GM19395 (cell line): ENCODE data around the gene TLE1.
A peak's percentile ranks its signal among the peaks of the same experiment; 100 is the strongest.

Source experiments
- ATAC-seq: cut with Tn5 transposase; IDR thresholded peaks from one replicate; pipeline ENCODE4 v1.9.1; 2021; ENCODE audit warnings: mild to moderate bottlenecking, moderate library complexity; ENCODE audit not compliant: unreplicated experiment

The TLE1 gene

GRCh38 chr9:81579381-81579780 is 110.0 kb downstream of the TLE1 start:
- no peak for ATAC-seq

GRCh38 chr9:81578606-81579005 is 110.7 kb downstream of the TLE1 start:
- ATAC-seq, result no peak

GRCh38 chr9:81575956-81576355 is 113.4 kb downstream of the TLE1 start:
- ATAC-seq, result no peak

GRCh38 chr9:81574405-81574804 is 114.9 kb downstream of the TLE1 start:
- ATAC-seq, result no peak

- ATAC-seq, result no peak
Observed at GRCh38 chr9:81573415-81574321, 115.7 kb downstream of the TLE1 start.

GRCh38 chr9:81570083-81570482 is 119.3 kb downstream of the TLE1 start:
- no peak for ATAC-seq

- no peak for ATAC-seq
Observed at GRCh38 chr9:81566074-81566698, 123.2 kb downstream of the TLE1 start.

GRCh38 chr9:81565609-81566008 is 123.7 kb downstream of the TLE1 start:
- ATAC-seq, result no peak

GRCh38 chr9:81565144-81565543 is 124.2 kb downstream of the TLE1 start:
- ATAC-seq, result no peak

- ATAC-seq, result no peak
Observed at GRCh38 chr9:81564632-81565031, 124.7 kb downstream of the TLE1 start.

GRCh38 chr9:81563739-81564138 is 125.6 kb downstream of the TLE1 start:
- ATAC-seq, result no peak

GRCh38 chr9:81563020-81563407 is 126.3 kb downstream of the TLE1 start:
- ATAC-seq, result no peak

GRCh38 chr9:81562231-81563019 is 126.9 kb downstream of the TLE1 start:
- ATAC-seq, result no peak

GRCh38 chr9:81560851-81561732 is 128.3 kb downstream of the TLE1 start:
- peak; percentile 57 for ATAC-seq

GRCh38 chr9:81559709-81560108 is 129.6 kb downstream of the TLE1 start:
- no peak for ATAC-seq

- ATAC-seq, result no peak
Observed at GRCh38 chr9:81559197-81559596, 130.2 kb downstream of the TLE1 start.

- ATAC-seq, result no peak
Observed at GRCh38 chr9:81558091-81558830, 131.1 kb downstream of the TLE1 start.

GRCh38 chr9:81557452-81558090 is 131.8 kb downstream of the TLE1 start:
- no peak for ATAC-seq

- no peak for ATAC-seq
Observed at GRCh38 chr9:81556923-81557322, 132.4 kb downstream of the TLE1 start.
